ENCODE results near the gene SANBR.

The SANBR gene

GRCh38 chr2:61090386-61090921 is 24.8 kb downstream of the SANBR start:
- no peak for DNase-seq

GRCh38 chr2:61091485-61091884 is 25.8 kb downstream of the SANBR start:
- DNase-seq: no peak

GRCh38 chr2:61096438-61096837 is 30.8 kb downstream of the SANBR start:
- DNase-seq: no peak

GRCh38 chr2:61100801-61101200 is 35.1 kb downstream of the SANBR start:
- no peak for DNase-seq

- DNase-seq: no peak
Observed at GRCh38 chr2:61109291-61109690, 43.6 kb downstream of the SANBR start.

- no peak for DNase-seq
Observed at GRCh38 chr2:61111708-61112107, 46.0 kb downstream of the SANBR start.

- no peak for DNase-seq
Observed at GRCh38 chr2:61114147-61114546, 48.5 kb downstream of the SANBR start.

Data from NCI-H526 (cell line).